Testis (tissue), 2 donors: ENCODE measurements around the gene RAB28.

Experiments
- POLR2A ChIP-seq: fragments of 450-650 bp; IDR thresholded peaks from one replicate; pipeline ENCODE4 v1.6.1; 2017; ENCODE audit warnings: antibody characterized with exemption, mild to moderate bottlenecking, moderate library complexity
- TF ChIP-seq, protein P1 (sequence below), 3 experiments: fragments of 450-650 bp in 2 of 3; fragments of 200-600 bp in 1 of 3; sonication (generic) in 1 of 3; IDR thresholded peaks; one replicate each; pipeline ENCODE4 v1.5.1; 2016 to 2019; ENCODE audit warnings: antibody characterized with exemption in 3 of 3, mild to moderate bottlenecking in 2 of 3, moderate library complexity in 1 of 3

DNA sequence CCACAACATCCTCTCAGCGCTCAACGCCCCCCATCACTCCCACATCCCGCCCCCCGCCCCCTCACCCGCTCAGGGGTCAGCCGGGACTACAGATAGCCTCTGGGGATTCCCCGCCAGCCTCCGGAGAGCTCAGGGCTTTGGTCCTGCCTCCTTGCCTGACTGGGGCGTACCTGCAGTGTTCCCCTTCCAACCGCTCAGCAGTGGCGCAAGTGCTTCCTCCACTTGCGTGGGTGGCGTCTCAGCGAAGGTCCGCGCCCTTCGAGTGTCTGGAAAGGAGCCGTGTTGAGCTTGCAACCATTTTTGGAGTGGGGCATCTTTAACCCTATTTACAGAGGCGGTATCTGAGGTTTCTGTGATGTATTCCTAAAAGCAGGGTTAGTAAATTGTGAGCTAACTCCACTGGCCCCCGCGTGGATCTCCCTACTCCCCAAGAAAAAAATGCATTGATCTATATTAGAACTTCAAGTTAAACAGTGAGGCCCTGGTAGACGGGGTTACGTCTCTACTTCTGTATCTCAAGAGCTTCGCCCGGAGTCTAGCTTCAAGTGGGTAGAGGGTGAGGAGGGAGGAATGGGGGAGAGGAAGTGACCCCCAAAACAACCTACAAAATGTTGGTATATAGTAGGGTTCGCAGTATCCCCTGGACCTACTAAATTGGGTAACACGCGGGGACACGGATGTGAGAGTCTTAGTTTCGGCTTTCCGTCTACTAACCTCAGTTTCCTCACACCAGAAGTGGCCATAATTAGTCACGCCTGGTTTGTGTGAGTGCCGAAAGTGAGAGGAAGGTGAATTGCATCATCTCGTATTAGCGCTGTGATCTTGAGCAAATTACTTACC is 44.1 kb upstream of the RAB28 start:
- TF ChIP-seq, protein P1, sequence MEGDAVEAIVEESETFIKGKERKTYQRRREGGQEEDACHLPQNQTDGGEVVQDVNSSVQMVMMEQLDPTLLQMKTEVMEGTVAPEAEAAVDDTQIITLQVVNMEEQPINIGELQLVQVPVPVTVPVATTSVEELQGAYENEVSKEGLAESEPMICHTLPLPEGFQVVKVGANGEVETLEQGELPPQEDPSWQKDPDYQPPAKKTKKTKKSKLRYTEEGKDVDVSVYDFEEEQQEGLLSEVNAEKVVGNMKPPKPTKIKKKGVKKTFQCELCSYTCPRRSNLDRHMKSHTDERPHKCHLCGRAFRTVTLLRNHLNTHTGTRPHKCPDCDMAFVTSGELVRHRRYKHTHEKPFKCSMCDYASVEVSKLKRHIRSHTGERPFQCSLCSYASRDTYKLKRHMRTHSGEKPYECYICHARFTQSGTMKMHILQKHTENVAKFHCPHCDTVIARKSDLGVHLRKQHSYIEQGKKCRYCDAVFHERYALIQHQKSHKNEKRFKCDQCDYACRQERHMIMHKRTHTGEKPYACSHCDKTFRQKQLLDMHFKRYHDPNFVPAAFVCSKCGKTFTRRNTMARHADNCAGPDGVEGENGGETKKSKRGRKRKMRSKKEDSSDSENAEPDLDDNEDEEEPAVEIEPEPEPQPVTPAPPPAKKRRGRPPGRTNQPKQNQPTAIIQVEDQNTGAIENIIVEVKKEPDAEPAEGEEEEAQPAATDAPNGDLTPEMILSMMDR (IDR thresholded peaks at IDR 0.05), result no peak
- no peak for TF ChIP-seq POLR2A
